HG03558 (cell line): ENCODE measurements around the gene COLGALT1.
"Not testable (repeated sequence)": the region's sequence is repeated elsewhere in the genome, so short reads cannot be mapped to it uniquely, and the experiment has no call there.

Experiments
- ATAC-seq: cut with Tn5 transposase; IDR thresholded peaks from one replicate; pipeline ENCODE4 v1.9.1; 2021; ENCODE audit warnings: moderate number of reproducible peaks; ENCODE audit not compliant: unreplicated experiment; ENCODE audit errors: extremely low read depth

COLGALT1 gene

DNA sequence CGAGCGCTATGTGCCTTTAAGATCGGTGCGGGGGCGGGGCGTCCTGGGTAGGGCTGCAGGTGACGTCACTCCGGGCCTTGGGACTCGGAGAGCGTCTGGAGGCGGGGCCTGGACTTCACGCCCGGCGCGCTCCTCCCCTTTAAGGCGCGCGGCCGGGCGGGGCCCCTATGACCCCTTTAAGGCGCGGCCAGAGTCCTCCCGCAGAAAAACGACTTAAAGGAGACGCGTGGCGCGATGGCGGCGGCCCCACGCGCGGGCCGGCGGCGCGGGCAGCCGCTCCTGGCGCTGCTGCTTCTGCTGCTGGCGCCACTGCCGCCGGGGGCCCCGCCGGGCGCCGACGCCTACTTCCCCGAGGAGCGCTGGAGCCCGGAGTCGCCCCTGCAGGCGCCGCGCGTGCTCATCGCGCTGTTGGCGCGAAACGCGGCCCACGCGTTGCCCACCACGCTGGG is at the start of gene COLGALT1:
TSS of gene COLGALT1 (plus strand) at position 170 of the 449 bp plus-strand sequence. CDS start at position 235, 65 bp downstream.
- no peak for ATAC-seq

DNA sequence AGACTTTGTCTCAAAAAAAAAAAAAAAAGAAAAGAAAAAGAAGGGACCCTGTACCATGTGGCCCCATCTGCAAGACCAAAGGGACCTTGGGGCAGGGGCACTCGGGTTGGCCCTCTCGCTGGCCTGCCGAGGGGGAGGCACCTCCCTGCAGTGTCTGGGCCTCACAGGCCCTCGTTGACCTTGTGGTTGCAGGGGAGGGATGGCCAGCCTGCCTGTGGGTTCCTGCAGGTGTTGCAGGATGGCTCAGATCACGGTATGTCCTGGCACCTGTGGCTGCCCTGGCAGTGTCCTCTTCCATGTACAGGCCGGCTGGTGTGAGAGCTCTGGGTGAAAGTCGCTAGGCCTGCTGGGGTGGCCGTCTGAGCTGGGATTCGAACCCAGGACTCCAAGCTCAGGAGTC is 48.7 kb upstream of the COLGALT1 start:
- ATAC-seq = no peak

DNA sequence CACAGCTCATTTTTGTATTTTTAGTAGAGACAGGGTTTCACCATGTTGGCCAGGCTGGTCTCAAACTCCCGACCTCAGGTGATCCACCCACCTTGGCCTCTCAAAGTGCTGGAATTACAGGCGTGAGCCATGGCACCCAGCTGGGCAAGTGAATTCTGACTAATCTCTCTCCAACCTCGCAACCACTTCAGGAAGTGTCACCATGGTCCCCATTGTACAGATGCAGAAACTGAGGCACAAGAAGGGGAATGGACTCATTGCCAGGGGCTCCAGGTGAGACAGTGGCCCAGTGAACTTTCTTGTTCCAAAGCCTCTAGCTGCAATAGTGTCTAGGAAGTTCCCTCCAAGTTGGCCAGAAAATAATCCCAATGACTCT is 46.9 kb upstream of the COLGALT1 start:
- ATAC-seq = not testable (repeated sequence)

DNA sequence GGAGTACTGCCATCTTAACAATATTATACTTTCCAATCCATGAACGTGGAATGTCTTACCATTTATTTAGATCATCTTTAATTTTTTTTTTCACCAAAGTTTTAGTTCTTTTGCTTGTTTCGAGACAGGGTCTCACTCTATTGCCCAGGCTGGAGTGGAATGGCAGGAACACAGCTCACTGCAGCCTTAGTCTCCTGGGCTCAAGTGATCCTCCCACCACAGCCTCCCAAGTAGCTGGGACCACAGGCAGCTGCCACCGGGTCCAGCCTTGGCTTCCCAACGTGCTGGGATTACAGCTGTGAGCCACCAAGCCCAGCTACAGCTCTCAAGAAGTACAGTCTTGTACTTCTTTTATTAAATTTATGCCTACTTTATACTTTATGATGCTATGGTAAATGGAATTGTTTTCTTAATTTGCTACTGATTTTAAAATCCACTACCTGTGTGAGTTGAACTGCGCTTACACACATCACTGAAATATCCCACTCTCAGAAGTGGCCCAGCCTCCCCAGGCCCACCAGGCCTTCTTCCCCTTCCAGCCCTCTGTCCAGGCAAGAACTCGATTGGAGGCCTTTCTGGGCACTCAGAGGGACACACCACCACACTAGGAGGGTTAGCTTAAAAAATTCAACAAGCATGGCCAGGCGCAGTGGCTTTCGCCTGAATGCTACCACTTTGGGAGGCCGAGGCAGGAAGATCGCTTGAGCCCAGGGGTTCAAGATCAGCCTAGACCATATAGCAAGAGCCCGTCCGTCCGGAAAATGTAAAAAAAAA is 45.0 kb upstream of the COLGALT1 start:
- ATAC-seq = no peak

DNA sequence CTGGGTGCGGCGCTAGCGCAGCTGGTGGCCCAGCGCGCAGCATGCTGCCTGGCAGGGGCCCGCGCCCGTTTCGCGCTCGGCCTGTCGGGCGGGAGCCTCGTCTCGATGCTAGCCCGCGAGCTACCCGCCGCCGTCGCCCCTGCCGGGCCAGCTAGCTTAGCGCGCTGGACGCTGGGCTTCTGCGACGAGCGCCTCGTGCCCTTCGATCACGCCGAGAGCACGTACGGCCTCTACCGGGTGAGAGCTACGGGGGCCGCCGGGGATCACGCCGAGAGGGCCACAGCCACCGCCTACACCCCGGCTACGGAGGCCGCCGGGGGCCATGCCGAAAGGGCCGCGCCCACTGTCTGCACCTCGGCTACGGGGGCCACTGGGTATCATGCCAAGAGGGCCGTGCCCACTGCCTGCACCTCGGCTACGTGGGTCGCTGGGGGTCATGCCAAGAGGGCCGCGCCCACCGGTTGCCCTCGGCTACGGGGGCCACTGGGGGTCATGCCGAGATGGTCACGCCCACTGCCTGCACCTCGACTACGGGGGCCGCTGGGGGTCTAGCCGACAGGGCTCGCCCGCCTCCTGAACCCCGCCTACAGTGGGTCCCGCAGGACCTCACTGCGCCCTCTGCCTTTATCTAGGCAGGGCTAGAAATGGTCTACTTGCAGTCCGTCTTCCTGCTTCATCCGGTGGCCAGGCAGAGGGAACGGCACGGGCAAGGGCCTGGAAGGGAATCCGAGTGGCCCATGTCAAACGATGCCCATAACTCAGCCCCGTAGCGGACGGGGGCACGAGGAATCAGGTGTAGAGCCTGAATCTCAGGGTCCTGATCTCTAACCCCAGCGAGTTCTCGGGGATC is 43.5 kb upstream of the COLGALT1 start:
- peak; percentile 26 for ATAC-seq

DNA sequence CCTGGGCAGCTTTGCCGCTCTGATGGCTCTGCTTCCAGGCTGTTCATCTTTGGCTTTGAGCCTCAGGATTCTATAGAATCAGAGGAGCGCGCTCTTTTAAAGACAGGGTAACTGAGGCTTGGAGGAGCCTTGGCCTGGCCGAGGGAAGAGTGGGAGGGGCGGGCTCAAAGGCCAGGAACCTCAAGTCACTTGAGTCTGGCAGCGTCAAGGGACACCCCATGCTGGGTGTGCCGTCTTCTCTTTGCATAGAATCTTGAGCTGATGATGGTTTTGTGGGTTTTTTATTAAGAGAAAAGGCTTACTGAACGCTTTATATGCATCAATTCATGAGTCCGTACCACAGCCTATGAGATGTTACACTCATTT is 42.9 kb upstream of the COLGALT1 start:
- ATAC-seq = no peak

DNA sequence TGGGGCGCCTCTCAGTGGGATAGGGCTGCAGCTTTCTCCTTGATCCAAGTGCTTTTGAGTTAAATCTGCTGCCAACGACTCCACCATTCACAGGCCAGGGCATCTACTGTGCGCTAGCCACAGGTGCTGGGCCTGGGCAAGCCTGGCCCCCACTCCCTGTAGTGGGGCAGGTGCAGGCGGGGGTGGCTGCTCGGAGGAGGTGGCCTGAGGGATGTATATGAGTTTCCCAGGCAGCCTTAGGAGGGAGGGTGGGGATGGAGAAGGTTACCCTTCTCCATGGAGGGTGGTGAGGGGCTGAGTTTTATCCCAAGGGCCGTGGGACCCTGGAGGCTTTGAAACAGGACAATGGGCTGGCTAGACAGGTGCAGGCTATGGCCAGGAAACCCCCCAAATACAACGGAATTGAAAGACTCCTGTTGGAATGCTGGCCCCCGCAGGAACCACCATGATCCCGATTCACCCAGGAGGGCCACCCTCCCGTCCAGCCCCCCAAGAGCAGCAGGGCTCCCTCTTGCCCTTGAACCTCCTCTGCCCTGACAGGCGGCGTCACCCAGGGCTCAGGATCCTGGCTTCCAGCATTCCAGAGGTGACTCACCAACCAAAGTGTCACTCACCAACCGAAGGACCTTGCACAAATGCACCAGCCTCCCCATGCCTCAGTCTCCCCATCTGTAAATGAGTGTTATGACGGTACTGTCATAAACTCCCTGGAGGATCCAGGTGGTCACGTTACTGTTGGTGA is 39.9 kb upstream of the COLGALT1 start:
- no peak for ATAC-seq

DNA sequence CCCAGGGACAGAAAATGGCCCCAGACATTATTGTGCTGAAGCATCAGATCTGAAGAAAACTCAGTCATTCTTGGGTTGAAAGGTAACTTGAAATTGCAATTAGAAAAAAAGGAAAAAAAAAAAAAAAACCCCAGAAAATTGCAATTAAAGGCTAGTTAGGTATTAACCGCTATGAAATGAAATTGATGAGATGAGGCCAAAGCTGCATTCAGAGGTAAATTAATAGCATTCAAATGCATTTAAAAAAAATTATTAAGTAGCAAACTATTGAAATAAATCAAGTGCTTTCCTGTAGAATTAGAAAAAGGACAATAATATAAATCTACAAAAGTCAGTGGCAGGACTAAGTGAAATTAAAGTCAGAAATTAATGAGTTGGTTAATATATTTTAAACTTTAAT is 37.6 kb upstream of the COLGALT1 start:
- ATAC-seq = no peak

DNA sequence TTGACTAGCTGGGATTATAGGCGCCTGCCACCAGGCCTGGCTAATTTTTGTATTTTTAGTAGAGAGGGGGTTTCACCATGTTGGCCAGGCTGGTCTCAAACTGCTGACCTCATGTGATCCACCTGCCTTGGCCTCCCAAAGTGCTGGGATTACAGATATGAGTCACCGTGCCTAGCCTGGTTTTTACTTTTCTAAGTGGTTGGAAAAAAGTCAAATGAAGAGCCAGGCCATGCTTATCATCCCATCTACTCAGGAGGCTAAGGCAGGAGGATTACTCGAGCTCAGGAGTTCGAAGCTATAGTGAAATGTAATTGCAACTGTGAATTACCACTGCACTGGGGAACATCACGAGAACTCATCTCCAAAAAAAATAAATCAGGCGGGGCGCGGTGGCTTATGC is 36.8 kb upstream of the COLGALT1 start:
- not testable (repeated sequence) for ATAC-seq

DNA sequence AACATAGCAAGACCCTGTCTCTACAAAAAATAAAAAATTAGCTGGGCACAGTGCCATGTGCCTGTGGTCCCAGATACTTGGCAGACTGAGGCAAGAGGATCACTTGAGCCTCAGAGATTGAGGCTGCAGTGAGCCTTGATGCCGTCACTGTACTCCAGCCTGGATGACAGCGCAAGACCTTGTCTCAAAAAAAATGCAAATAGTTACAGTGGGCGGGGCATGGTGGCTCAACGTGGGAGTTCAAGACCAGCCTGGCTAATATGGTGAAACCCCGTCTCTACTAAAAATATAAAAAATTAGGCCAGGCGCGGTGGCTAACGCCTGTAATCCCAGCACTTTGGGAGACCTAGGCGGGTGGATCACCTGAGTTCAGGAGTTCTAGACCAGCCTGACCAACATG is 35.5 kb upstream of the COLGALT1 start:
- ATAC-seq = no peak

DNA sequence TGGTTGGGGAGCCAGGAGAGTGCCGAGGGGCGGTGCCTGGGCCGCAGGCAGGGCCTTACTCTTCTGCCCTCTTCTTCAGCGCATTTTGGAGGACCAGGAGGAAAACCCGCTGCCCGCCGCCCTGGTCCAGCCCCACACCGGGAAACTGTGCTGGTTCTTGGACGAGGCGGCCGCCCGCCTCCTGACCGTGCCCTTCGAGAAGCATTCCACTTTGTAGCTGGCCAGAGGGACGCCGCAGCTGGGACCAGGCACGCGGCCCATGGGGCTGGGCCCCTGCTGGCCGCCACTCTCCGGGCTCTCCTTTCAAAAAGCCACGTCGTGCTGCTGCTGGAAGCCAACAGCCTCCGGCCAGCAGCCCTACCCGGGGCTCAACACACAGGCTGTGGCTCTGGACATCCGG is 34.6 kb upstream of the COLGALT1 start:
- ATAC-seq = no peak

DNA sequence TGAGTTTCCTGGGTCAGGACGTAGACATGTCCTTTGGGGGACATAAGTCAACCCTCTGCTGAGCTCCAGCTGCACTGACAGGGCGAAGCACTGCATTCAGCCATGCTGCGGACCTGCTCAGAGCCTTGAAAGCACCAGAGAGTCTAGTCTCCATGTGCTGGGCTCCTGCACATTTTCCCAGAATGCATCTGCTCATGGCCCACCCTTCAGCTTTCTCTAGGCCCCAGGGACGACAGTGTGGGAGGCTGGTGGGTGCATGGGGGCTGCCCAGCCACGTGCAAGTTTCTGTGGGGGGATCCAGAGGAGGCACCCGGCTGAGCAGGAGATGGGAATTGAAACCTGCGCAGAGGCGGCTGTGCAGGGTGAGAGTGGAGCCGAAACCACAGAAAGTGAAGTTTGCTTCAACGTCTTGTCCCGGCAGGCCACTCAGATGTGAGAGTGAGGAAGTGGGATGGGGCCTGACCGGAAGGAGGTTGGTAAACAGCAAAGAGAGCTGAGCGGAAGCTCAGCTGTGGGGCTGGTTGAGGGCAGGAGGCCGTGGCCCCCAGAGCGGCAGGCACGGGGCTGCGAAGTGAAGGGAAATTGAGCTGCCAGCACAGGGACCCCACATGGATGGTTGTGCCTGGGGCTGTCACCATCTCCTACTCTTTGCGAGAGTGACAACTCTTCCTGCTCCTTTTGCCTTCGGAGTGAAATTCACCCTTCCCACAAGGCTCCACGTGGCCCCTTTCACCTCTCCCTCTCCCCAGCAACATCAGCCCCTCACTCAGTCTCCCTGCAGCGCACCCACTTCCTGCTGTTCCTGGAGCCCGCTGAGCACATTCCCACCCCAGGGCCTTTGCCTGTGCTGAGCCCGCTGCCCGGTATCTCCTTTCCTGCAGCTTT is 32.2 kb upstream of the COLGALT1 start:
- peak; percentile 46 for ATAC-seq

DNA sequence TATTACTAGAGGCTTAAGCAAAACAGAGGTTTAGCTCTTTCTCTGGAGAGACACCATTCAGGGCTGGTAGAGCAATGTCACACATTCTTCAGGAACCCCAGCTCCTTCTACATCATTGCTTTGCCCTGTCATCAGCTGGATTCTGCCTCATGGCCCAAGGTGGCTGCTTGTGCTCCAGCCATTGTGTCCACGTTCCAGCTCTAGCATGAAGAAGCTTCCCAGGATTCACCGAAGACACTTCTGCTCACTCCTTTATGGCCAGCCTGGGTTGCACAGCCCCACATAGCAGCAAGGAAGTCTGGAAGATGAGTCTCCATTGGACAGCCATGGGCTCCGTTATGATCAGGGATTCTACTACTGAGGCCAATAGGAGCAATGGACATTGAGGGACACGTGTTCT is 30.8 kb upstream of the COLGALT1 start:
- no peak for ATAC-seq

DNA sequence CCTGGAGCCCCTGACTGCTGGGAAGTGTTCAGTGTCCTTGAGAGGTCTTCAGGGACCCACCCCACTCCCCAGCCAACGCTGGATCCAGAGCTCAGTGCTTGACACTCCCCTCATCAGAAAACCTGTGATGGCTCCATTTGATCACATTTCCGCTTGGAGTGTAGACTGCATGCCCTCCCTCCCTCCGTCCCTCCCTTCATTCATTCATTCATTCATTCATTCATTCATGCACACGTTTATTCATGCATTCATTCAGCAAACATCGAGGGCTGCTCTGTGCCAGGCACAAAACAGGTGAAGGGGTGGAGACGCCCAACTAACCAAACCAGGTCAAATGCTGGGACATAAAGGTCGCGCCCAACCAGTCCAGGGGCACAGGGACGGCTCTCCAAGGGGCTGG is 30.3 kb upstream of the COLGALT1 start:
- no peak for ATAC-seq

DNA sequence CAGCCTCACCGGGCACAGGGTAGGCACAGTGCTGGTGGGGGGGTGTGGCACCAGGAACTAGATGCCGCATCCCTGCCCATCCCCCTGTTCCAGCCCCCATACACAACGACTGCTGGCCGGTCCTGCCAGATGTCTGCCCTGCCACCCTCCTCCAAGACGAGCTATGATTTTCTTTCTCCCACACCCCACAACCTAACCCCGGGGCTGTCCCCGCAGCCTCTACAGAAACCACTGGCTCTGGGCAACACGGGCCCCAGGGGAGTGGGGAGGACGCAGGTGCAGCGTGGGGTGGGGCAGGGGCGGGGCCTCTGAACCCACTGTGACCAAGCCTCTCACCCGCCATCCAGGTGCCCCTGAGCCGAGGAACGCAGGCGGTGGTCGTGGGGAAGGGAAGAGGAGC is 28.5 kb upstream of the COLGALT1 start:
- ATAC-seq = no peak

DNA sequence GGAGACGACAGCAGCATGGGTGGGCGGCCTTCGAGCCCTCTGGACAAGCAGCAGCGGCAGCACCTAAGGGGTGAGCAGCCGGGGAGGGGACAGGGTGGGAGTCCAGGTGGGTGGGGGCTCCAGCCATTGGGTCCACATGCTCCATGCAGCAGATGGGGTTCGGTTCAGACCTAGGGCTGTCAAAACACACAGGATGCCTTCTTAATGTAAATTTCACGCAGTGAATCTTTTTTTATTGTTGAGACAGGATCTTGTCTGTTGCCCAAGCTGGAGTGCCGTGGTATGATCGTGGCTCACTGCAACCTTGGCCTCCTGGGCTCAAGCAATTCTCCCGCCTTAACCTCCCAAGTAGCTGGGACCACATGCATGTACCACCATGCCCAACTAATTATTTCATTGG is 28.1 kb upstream of the COLGALT1 start:
- ATAC-seq = no peak

DNA sequence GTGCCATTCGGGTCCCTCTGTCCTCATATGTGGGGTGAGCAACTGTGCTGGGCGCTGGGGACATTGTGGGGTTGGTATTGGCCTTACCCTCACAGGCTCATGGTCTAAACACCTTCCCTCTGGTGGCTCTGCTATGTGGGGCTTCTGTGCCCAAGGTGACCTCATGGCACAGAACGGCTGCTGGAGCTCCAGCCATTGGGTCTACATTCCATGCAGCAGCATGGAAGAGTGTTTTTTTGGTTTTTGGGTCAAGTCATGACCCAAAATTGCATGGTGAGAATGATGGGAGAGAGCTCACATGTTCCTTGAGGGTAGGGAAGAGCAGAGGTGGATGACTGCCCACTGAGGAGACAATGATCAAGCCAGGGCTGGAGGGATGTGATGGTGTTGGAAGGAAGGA is 26.8 kb upstream of the COLGALT1 start:
- no peak for ATAC-seq

DNA sequence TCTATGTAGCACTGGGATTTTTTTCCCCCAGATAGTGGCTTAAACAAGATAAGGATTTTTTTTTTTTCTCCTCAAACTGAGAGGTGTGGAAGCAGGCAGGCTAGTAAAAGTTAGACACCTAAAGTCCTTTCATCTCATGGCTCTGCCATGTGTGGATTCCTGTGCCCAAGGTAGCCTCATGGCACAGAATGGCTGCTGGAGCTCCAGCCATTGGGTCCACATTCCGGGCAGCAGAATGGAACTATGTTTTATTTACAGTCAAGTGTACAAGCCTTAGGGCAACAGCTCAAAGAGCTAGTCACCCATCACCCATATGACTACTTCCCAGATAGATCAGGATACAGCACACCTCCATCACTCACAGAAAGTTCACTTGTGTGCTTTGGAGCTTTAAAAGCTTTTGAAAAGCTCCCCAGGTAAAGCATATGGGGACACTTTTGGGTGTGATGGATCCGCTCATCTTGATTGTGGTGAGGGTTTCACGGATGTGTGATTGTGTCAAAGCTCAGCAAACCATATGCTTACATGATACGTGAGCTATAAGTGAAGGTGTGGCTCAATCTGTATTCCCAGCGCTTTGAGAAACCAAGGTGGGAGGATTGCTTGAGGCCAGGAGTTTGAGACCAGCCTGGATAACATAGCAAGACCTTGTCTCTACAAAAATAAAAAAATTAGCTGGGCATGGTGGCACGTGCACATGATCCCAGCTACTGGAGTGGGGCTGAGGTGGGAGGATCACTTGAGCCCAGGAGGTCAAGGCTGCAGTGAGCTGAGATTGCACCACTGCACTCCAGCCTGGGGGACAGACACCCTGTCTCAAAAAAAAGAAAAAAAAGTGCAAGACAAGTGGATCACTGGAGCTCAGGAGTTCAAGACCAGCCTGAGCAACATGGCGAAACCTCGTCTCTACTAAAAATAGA is 25.9 kb upstream of the COLGALT1 start:
- no peak for ATAC-seq

DNA sequence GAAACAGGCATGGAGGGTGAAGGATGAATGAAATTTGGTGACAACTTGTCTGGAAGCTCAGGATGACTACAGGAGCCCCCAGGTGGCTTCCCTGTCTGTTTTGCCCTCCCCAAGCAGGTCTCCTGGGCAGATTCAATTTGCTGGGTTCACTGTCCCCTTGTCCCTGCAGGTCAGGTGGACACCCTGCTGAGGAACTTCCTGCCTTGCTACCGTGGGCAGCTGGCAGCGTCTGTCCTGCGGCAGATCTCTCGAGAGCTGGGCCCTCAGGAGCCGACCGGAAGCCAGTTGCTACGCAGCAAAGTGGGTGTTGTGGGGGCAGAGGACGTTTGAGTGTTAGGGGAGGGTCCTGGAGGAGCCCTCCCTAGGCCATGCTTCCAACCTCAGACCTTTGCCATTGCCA is 24.9 kb upstream of the COLGALT1 start:
- ATAC-seq = no peak
